HUES64 (cell line): ENCODE results near the gene MTRF1L. TPM values are rescaled to one million over a fixed set of nuclear protein-coding genes. Genes with fewer than 3 reads are reported as not detected.

Source experiments
- H3K27ac ChIP-seq: 2 replicates; pipeline ENCODE4 v1.7.0; 2013; ENCODE audit warnings: low read depth, low read length, inconsistent platforms
- H3K27me3 ChIP-seq: 2 replicates; pipeline ENCODE4 v1.6.1; 2013; ENCODE audit warnings: mild to moderate bottlenecking, low read length; ENCODE audit not compliant: insufficient read depth
- H3K36me3 ChIP-seq: 2 replicates; pipeline ENCODE4 v1.6.1; 2013; ENCODE audit warnings: mild to moderate bottlenecking, low read length; ENCODE audit not compliant: insufficient read depth
- H3K4me1 ChIP-seq: 2 replicates; pipeline ENCODE4 v1.6.1; 2013; ENCODE audit warnings: mild to moderate bottlenecking, low read length, moderate library complexity; ENCODE audit not compliant: insufficient read depth
- H3K4me3 ChIP-seq: 2 replicates; pipeline ENCODE4 v1.5.1; 2013; ENCODE audit warnings: mild to moderate bottlenecking, low read length, moderate library complexity
- H3K9ac ChIP-seq: 2 replicates; pipeline ENCODE4 v1.6.1; 2013; ENCODE audit warnings: mild to moderate bottlenecking, low read depth, low read length
- H3K9me3 ChIP-seq: 2 replicates; pipeline ENCODE4 v1.6.1; 2013; ENCODE audit warnings: low read depth, low read length; ENCODE audit not compliant: insufficient read depth
- WGBS: fragments of 150-250, 120-280 bp; methylation state at CpG from one replicate; pipeline ENCODE4 v1.1.7; 2013; ENCODE audit warnings: missing lambda C conversion rate; 5-methylcytosine and 5-hydroxymethylcytosine counted together
- polyA plus RNA-seq, 2 experiments: library from polyadenylated mRNA; stranded (reverse); fragments of 50-300 nt; gene quantifications; one replicate each; pipeline ENCODE4 v1.2.3, GENCODE V29; 2013

The MTRF1L gene
- 18.6 TPM for polyA plus RNA-seq (2013, experiment 1 of 2)
- polyA plus RNA-seq (2013, experiment 2 of 2), result 14.8 TPM

GRCh38 chr6:153002613-153003365, at the start of gene MTRF1L:
Gene MTRF1L, minus strand, starts transcription at chr6:153002709. Its CDS starts 24 bp downstream, at chr6:153002685.
- Histone ChIP-seq H3K27ac (peak within 1 kb of the TSS; percentile 92), H3K9ac (peak within 1 kb of the TSS; percentile 93), H3K4me1 (peaks cover 17% of the 10 kb centered on the region; the same call in 1 of the 2 replicates), H3K36me3 (peaks cover 24% of the 10 kb centered on the region), H3K27me3 (no peaks in the 10 kb centered on the region), H3K9me3 (no peaks in the 10 kb centered on the region), H3K4me3 (peak within 1 kb of the TSS; percentile 98)
- WGBS, result under 1% methylated on average over 51 of the region's 52 CpGs

GRCh38 chr6:153051801-153052200, 49.3 kb upstream of the MTRF1L start:
- H3K4me3 ChIP-seq, result no peak overlapping the region
- no peak overlapping the region for H3K27ac ChIP-seq
- no peaks in the 10 kb centered on the region for H3K27me3 ChIP-seq
- H3K36me3 ChIP-seq, result no peaks in the 10 kb centered on the region
- H3K9me3 ChIP-seq, result peaks cover 2% of the 10 kb centered on the region; the same call in 1 of the 2 replicates
- H3K9ac ChIP-seq, result no peak overlapping the region
- H3K4me1 ChIP-seq, result no peaks in the 10 kb centered on the region

- Histone ChIP-seq H3K27ac (no peak overlapping the region), H3K36me3 (no peaks in the 10 kb centered on the region; the same call in 1 of the 2 replicates), H3K9ac (no peak overlapping the region), H3K27me3 (no peaks in the 10 kb centered on the region), H3K9me3 (peaks cover 2% of the 10 kb centered on the region; the same call in 1 of the 2 replicates), H3K4me1 (no peaks in the 10 kb centered on the region), H3K4me3 (no peak overlapping the region)
- WGBS, result 96% methylated on average over 2 of the region's 3 CpGs
These were observed 46.1 kb upstream of the MTRF1L start for GRCh38 chr6:153048631-153049030.

GRCh38 chr6:153047386-153047785, 44.9 kb upstream of the MTRF1L start:
- no peak overlapping the region for H3K4me3 ChIP-seq
- no peak overlapping the region for H3K9ac ChIP-seq
- H3K27me3 ChIP-seq, result no peaks in the 10 kb centered on the region
- peaks cover 2% of the 10 kb centered on the region; the same call in 1 of the 2 replicates for H3K9me3 ChIP-seq
- H3K4me1 ChIP-seq, result no peaks in the 10 kb centered on the region
- H3K27ac ChIP-seq, result no peak overlapping the region; the same call in 1 of the 2 replicates
- WGBS, result 95% methylated on average over 2 of the region's 2 CpGs
- H3K36me3 ChIP-seq, result peaks cover 9% of the 10 kb centered on the region; the same call in 1 of the 2 replicates

GRCh38 chr6:153045271-153045670, 42.8 kb upstream of the MTRF1L start:
- Histone ChIP-seq H3K27me3 (no peaks in the 10 kb centered on the region), H3K4me1 (no peaks in the 10 kb centered on the region), H3K36me3 (peaks cover 14% of the 10 kb centered on the region; the same call in 1 of the 2 replicates), H3K9me3 (peaks cover 2% of the 10 kb centered on the region; the same call in 1 of the 2 replicates), H3K9ac (no peak overlapping the region), H3K4me3 (no peak overlapping the region), H3K27ac (no peak overlapping the region)

GRCh38 chr6:153044295-153044694, 41.8 kb upstream of the MTRF1L start:
- Histone ChIP-seq H3K27ac (no peak overlapping the region), H3K4me3 (no peak overlapping the region), H3K9me3 (no peaks in the 10 kb centered on the region), H3K4me1 (no peaks in the 10 kb centered on the region), H3K27me3 (no peaks in the 10 kb centered on the region), H3K9ac (no peak overlapping the region), H3K36me3 (peaks cover 14% of the 10 kb centered on the region; the same call in 1 of the 2 replicates)
- 100% methylated on average over 2 of the region's 4 CpGs for WGBS

GRCh38 chr6:153043719-153044118, 41.2 kb upstream of the MTRF1L start:
- Histone ChIP-seq H3K9ac (no peak overlapping the region), H3K36me3 (peaks cover 14% of the 10 kb centered on the region; the same call in 1 of the 2 replicates), H3K4me1 (no peaks in the 10 kb centered on the region), H3K27me3 (no peaks in the 10 kb centered on the region), H3K27ac (no peak overlapping the region), H3K9me3 (no peaks in the 10 kb centered on the region), H3K4me3 (no peak overlapping the region)
- 94% methylated on average over 3 of the region's 3 CpGs for WGBS

- H3K9me3 ChIP-seq, result no peaks in the 10 kb centered on the region
- H3K27ac ChIP-seq, result no peak overlapping the region
- no peaks in the 10 kb centered on the region for H3K4me1 ChIP-seq
- no peak overlapping the region for H3K9ac ChIP-seq
- H3K36me3 ChIP-seq, result peaks cover 14% of the 10 kb centered on the region; the same call in 1 of the 2 replicates
- H3K27me3 ChIP-seq, result no peaks in the 10 kb centered on the region
- WGBS, result 83% methylated on average over 4 of the region's 4 CpGs
- H3K4me3 ChIP-seq, result no peak overlapping the region
These were observed 36.0 kb upstream of the MTRF1L start for GRCh38 chr6:153038378-153039057.

GRCh38 chr6:153034139-153034538, 31.6 kb upstream of the MTRF1L start:
- Histone ChIP-seq H3K4me3 (no peak overlapping the region), H3K4me1 (peaks cover 18% of the 10 kb centered on the region), H3K9me3 (no peaks in the 10 kb centered on the region), H3K27ac (no peak overlapping the region), H3K9ac (no peak overlapping the region), H3K36me3 (no peaks in the 10 kb centered on the region), H3K27me3 (no peaks in the 10 kb centered on the region)
- WGBS, result 95% methylated on average over 7 of the region's 9 CpGs

- Histone ChIP-seq H3K4me1 (peaks cover 18% of the 10 kb centered on the region), H3K27ac (no peak overlapping the region), H3K27me3 (no peaks in the 10 kb centered on the region), H3K36me3 (no peaks in the 10 kb centered on the region), H3K4me3 (no peak overlapping the region), H3K9me3 (no peaks in the 10 kb centered on the region), H3K9ac (no peak overlapping the region)
- WGBS, result 97% methylated on average over 7 of the region's 9 CpGs
These were observed 29.9 kb upstream of the MTRF1L start for GRCh38 chr6:153032255-153032882.
